GM18951 (cell line): ENCODE measurements around the gene MTM1.

Experiments used
- POLR2A ChIP-seq: IDR thresholded peaks from 4 replicates; pipeline ENCODE4 v1.6.1; 2011; ENCODE audit warnings: mild to moderate bottlenecking; ENCODE audit not compliant: insufficient read length, insufficient read depth; ENCODE audit errors: extremely low read depth
- in situ Hi-C: fragments of 300-500 bp; cut with MboI; formaldehyde crosslinking; loops from one replicate; pipeline ENCODE4 v1.12.0; 2022; ENCODE audit warnings: low sequenced_read_pairs, mixed read lengths, inconsistent platforms; ENCODE audit not compliant: unreplicated experiment

The MTM1 gene

GRCh38 chrX:150568320-150569154 is at the start of gene MTM1:
Gene MTM1 (plus strand): TSS chrX:150568621. CDS start chrX:150592615, 23,994 bp downstream.
- in situ Hi-C loops = no loop called here
- TF ChIP-seq POLR2A = peak; percentile 46

- in situ Hi-C loops = no loop called here
- no peak for TF ChIP-seq POLR2A
Measured at GRCh38 chrX:150522494-150522893, 45.9 kb upstream of the MTM1 start.

- no peak for TF ChIP-seq POLR2A
- in situ Hi-C loops = no loop called here
Measured at GRCh38 chrX:150525061-150525919, 43.1 kb upstream of the MTM1 start.

GRCh38 chrX:150526692-150527091 is 41.7 kb upstream of the MTM1 start:
- TF ChIP-seq POLR2A = no peak
- in situ Hi-C loops = no loop called here

GRCh38 chrX:150527108-150527507 is 41.3 kb upstream of the MTM1 start:
- TF ChIP-seq POLR2A = no peak
- in situ Hi-C loops = no loop called here

GRCh38 chrX:150529587-150529986 is 38.8 kb upstream of the MTM1 start:
- TF ChIP-seq POLR2A = no peak
- in situ Hi-C loops = no loop called here

GRCh38 chrX:150530821-150531220 is 37.6 kb upstream of the MTM1 start:
- no peak for TF ChIP-seq POLR2A
- in situ Hi-C loops = no loop called here

- in situ Hi-C loops = no loop called here
- TF ChIP-seq POLR2A = no peak
Measured at GRCh38 chrX:150531467-150531866, 37.0 kb upstream of the MTM1 start.

GRCh38 chrX:150533863-150534262 is 34.6 kb upstream of the MTM1 start:
- in situ Hi-C loops = no loop called here
- TF ChIP-seq POLR2A = no peak

GRCh38 chrX:150536455-150537116 is 31.8 kb upstream of the MTM1 start:
- in situ Hi-C loops = no loop called here
- TF ChIP-seq POLR2A = no peak

GRCh38 chrX:150537851-150538250 is 30.6 kb upstream of the MTM1 start:
- in situ Hi-C loops = no loop called here
- no peak for TF ChIP-seq POLR2A

- in situ Hi-C loops = no loop called here
- TF ChIP-seq POLR2A = no peak
Measured at GRCh38 chrX:150540965-150541364, 27.5 kb upstream of the MTM1 start.

GRCh38 chrX:150542846-150543229 is 25.6 kb upstream of the MTM1 start:
- in situ Hi-C loops = no loop called here
- TF ChIP-seq POLR2A = no peak
